Stimulated activated CD4-positive, alpha-beta T cell treated with anti-CD3 and anti-CD28 coated beads, Interleukin-12 subunit alpha, Interleukin-12 subunit beta, amount 100 ng/mL, for 48 hours (primary cell): ENCODE measurements around the gene TMEM164.
"Not testable (repeated sequence)": the region's sequence is repeated elsewhere in the genome, so short reads cannot be mapped to it uniquely, and the experiment has no call there.

Experiments used
- DNase-seq, 3 donors: peaks; one replicate each; pipeline ENCODE4 v3.0.0-alpha.2; 2020; ENCODE audit warnings: low read depth in 2 of 3, low spot score in 1 of 3

The TMEM164 gene

DNA sequence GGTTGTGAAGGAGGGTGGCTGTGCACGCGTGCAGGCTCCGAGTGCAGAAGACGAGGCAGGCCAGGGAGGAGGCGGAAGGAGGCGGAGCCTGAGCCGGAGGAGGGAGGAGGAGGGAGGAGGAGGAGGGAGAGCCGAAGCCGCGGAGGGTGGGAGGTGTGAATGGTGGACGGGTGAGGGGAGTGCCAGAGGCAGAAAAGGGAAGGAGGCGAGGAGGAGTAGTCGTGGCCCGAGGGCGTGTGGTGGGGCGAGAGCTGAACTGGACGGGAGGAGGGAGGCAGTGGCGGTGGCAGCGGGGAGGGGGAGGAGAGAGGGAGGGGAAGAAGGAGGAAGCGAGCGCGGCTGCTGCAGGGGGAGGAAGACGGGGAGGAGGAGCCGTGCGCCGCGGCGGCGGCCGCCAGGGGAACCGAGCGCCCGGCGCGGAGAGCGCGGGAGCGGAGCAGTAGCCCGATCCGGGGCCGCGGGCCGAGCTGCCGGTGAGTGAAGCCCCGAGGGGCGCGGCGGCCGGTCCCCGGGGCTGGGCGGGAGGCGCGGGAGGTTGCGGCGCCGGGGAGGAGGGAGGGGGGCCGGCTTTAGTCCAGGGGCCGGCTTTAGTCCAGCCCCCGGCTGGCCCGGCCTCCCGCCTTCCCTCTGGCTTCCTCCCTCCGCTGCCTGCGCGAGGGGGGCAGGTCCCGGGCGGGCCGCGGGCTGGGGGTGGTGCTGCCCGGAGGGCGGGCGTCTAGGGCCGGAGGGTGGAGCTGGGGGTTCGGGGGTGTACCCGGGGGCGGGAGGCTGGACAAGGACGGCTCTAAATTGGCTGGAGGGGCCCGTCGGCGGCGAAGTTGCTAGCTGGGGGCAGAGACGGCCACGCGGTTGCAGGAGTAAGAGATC, at the start of gene TMEM164:
Gene TMEM164 (plus strand): TSS at position 815 of the 867 bp plus-strand sequence. CDS start 661 bp downstream, outside the sequence.
- DNase-seq, result peak; percentile 58 to 73 (median 68)

DNA sequence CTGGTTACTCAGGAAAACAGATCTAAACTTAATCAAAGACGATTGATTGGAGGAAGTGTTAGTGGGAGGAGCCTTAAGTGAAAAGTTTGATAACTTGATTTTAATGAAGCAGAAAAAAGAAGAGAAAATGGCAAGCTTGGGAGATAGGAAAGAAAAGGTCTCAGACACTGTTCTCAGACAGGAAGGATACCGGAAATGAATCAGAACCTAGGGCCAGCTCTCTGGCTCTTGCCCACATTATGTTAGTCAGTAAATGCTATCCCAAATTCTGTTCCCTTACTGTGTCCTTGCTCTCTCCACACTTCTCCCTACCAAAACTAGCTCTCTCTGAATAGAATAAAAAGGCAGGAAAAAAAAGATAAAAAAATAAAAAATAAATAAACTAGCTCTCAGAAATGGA, 48.6 kb upstream of the TMEM164 start:
- no peak for DNase-seq

DNA sequence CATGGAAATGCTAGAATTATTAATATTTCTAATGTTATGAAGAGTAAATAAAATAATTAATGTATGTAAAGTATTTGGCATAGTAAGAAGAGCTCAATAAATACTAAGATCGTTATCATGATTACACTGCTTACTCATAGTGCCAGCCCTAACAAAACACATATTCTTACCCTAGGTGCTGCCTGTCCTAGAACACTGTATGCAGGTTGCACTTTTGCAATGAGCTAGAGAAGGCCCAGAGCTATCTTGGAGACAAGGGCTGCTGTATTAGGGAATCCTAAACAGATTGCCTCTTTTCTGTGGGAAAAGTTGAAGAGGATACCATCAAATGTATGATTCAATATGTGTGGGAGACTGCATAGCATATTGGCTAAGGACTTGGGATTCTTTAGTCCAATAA, 48.0 kb upstream of the TMEM164 start:
- no peak for DNase-seq

DNA sequence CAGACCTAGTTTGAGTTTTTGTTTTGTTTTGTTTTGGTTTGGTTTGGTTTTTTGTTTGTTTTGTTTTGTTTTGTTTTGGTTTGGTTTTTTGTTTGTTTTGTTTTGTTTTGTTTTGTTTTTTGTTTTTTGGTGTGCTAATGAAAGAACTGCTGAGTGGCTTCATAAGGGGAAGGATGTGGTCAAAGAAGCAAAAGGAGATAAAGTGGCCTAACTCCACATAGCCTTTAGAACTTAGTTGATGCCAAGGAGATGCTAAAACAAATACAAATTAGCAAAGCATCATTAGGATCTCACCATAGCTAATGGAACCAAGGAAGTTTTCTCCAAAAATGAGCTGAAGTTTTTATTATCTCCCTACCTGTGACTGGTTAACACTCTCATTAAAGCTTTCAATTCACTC, 44.6 kb upstream of the TMEM164 start:
- DNase-seq, result no peak

DNA sequence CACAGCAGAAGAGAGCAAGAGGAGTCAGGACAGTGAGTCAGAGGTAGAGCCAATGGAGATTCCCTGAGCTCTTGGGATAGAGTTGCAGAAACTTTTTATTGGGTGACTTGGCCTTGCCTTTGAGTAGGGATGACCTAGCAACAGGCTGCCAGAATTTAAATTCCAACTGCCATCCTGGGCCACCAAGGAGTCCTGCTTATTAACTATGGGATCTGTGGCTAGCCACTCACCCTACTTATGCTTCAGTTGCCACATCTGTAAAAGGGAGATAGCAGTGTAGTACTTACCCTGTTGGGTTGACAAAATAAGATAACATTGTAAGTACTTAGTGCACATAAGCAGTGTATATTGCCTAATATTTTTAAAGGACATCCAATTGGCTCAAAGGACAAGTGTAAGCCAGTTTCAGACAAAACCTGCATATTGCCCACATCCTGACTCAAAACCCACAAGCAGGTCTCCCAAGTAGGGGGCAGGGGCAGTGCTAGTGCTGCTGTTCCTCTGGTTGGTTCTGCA, 43.5 kb upstream of the TMEM164 start:
- no peak for DNase-seq

DNA sequence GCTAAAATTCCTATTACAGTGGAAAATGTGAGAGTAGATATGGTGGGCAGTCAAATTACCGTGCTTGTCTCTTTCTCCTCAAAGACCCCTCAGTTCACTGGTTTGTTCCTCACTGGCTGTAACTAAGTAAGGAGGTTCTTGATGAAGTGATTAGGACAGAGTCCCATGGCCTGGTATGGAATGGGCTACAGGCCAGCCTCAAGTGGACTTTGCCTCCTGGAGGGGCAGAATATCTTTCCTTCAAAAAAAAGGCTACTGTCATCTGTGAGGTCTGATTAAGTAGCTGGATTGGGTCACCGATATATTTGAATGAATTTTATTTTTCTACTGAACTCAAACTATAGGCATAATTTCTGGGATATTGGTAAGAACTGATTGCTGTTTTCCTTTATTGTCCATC, 38.5 kb upstream of the TMEM164 start:
- no peak for DNase-seq

DNA sequence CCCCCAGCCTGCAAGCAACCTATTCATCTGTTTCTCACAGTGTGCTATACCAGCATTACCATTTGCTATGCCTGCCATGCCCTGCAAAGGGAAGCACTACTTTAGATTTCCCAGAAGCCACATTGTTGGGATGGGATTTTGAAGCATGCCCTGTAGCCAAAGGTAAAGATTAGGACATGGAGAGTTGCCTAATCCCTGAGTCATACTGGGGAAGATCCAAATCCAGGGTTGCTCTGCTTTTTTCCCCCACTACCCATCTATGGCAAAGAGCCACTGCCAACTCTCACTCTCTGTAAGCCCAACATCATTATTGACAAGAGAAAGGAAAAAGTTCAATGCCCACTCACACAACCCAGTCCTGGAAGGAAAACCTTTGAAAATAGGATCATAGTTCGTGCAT, 36.7 kb upstream of the TMEM164 start:
- DNase-seq, result no peak

DNA sequence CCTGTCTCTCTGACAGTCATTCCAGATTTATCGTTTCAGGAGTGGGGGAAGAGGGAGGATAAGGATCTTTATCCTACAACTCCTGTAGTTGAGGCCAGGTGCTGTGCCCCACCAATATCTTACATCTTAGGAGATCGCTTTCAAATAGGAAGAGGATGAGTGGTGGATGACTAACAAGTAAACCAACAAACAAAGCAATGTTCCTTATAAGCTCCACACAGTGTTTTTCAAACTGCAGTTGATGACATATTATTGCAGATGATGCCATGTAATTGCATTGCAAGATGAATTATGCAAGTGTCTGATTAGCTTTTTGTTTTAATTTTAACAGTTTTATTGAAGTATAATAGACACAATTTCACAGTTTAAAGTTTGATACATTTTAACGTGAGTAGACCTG, 35.8 kb upstream of the TMEM164 start:
- no peak for DNase-seq

DNA sequence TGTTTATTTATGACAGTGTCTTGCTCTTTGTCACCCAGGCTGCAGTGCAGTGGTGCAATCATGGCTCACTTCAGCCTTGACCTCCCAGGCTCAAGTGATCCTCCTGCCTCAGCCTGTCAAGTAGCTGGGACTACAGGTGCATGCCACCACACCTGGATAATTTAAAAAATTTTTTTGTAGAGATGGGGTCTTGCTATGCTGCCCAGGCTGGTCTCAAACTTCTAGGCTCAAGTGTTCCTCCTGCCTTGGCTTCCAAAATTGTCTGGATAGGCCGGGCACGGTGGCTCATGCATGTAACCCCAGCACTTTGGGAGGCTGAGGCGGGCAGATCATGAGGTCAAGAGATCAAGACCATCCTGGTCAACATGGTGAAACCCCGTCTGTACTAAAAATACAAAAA, 32.1 kb upstream of the TMEM164 start:
- not testable (repeated sequence) for DNase-seq

DNA sequence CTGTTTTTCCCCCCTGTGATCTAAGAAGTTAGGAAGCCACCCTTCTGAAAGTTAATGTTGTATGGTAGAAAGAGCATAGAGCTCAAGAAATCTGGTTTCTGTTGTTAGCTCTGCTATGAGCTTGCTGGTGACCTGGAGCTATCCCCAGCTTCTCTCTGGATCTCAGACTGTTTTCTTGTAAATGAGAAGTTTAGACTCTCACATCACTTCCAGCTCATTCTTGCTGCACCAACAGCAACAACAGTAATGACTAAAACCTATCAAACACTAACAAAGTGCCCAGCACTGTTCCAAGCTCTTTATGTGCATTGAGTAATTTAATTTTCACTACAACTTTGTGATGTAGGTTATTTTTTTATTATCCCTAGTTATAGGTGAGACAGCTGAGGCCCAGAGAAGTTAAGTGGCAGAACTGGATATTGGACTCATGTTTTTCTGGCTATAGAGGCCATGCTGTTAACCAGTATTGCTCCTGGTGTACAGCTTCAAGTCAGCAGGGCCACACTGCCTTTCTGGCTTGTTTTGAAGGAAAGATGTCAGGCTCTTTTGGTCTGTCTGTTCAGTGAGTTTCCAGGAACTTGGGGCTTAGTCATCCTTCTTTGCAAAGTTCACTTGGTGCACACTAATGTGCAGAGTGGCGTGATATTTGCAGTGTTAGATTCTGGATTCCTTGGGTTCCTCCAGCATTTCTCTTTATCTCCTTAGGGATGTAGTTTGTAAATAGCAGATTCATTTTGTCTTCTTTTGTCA, 27.8 kb upstream of the TMEM164 start:
- DNase-seq, result no peak

DNA sequence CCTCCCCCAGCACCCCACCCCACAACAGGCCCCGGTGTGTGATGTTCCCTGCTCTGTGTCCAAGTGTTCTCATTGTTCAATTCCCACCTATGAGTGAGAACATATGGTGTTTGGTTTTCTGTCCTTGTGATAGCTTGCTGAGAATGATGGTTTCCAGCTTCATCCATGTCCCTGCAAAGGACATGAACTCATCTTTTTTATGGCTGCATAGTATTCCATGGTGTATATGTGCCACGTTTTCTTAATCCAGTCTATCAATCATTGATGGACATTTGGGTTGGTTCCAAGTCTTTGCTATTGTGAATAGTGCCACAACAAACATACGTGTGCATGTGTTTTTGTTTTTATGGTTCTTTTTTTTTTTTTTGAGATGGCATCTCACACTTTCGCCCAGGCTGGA, 17.7 kb upstream of the TMEM164 start:
- not testable (repeated sequence) for DNase-seq

DNA sequence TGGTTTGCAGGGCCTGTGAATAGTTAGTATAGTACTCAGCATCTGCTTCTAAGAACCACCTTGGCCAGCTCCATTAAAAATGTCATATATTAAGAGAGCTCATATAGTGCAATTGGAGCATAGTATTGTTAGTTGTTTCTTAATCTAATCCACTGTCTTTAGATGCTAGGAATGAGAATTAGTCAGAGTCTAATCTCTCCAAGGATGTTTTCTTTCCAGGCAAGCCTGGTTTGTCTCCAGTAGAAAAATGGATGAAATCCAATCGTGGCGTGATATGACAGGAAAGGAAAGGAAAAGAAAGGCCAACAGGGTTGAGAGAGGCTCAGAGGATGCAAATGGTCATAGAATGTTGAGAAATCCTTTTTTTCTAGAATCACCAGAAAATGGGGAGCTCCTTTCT, 15.0 kb upstream of the TMEM164 start:
- DNase-seq, result no peak

DNA sequence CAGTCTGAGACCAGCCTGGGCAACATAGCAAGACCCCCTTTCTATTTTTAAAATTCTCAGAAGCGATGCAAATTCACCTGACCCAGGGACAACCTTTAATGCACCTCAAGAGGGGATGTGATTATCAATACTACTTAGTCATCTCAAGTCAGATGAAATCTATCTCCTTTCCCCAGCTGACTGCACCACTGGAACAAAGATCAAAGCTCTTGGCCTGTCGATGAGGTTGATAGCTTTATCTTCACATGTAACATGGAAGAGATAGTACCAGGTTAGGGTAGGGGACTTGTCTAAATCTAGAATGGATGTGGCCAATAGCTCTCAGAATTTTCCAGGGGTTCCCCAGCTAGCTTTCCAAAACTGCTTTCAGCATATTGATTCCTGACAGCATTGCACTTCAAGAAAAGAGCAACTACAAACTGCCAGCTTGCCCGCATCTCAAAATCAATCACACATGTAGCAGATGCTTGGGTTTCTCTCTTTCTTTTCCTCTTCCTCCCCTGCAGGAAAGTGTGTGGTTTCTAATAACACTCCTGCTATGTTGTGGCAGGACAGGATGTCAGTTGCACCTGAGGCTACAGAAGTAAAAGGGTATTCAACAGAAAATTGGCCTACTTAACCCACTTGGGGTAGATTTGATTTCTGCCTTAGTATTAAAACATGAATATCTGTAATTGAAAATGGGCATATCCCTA, 12.2 kb upstream of the TMEM164 start:
- DNase-seq, result no peak

DNA sequence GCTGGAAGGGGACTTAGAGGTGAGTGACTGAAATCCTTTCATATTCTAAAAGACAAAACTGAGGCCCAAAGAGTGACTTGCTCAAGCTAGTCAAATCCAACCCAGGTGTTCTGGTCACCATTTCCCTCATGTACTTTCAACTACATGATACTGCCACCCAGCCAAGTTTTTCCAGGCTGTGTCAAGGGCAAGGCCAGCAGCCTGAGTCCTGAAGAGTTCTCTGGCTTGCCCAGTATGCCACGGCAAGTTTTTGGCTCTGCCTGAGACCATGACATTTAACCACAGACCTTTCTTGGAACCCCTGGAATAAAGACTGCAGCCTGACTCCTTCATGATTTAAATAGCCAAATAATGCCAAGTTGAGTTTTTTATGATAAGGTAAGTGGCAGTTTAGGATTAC, 10.7 kb upstream of the TMEM164 start:
- DNase-seq, result no peak

DNA sequence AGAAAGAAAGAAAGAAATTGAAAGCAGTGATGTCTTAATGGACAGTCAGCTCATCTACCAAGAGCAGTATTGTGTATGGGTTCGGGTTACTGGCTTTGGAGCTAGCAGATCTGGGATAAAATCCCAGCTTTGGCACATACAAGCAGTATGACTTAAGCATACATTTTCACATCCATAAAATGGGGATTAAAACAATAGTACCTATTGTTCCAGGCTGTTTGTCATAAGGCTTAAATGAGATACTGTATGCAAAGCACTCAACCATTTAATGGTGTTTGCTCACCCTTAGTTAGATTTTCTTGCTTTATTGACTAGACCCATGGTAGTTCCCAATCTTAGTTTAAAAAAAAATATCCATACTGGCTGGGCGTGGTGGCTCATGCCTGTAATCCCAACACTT, 7.8 kb upstream of the TMEM164 start:
- no peak for DNase-seq

DNA sequence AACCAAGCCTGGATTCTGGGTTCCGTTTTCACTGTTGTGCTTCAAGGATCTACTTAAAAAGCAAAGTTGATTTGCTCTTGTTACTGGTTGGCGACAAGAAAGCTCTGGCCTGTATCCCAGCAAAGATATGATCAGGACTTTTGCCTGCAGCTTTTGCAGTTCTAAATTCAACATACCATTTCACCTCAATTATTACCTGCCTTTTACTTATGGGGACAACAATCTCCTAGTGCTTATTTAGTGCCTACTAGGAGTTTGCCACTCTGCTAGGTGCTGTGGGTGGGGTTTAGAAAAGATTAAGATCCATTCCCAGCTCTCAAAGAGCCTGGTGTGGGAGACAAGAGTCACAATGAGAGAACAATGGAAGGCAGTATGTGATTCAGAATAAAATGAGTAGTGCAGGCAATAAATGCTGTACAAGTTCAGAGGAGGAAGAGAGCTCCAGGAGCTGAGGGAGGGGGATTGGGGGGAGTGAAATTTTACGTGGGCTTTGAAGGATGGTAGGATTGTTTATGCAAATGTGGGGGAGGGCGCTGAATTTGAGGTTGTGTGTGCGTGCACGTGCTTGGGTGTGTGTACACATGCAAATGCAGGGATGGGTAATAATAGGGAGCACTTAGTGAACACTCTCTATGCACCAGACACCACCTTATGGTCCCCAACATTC, 5.0 kb upstream of the TMEM164 start:
- no peak for DNase-seq

DNA sequence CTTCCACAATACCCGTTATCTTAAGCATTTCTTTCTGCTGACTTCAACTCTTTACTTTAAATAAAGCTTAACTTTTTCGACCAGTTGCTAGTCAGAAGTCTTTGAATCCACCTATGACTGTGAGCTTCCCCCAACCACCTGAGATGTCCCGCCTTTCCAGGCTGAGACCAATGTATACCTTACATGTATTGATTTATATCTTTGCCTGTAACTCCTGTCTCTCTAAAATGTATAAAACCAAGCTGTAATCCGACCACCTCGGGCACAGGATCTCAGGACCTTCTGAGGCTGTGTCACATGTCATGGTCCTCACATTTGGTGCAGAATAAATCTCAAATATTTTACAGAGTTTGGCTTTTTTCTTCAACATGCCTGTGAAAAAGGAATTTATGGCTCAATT, 2.9 kb upstream of the TMEM164 start:
- DNase-seq, result no peak

DNA sequence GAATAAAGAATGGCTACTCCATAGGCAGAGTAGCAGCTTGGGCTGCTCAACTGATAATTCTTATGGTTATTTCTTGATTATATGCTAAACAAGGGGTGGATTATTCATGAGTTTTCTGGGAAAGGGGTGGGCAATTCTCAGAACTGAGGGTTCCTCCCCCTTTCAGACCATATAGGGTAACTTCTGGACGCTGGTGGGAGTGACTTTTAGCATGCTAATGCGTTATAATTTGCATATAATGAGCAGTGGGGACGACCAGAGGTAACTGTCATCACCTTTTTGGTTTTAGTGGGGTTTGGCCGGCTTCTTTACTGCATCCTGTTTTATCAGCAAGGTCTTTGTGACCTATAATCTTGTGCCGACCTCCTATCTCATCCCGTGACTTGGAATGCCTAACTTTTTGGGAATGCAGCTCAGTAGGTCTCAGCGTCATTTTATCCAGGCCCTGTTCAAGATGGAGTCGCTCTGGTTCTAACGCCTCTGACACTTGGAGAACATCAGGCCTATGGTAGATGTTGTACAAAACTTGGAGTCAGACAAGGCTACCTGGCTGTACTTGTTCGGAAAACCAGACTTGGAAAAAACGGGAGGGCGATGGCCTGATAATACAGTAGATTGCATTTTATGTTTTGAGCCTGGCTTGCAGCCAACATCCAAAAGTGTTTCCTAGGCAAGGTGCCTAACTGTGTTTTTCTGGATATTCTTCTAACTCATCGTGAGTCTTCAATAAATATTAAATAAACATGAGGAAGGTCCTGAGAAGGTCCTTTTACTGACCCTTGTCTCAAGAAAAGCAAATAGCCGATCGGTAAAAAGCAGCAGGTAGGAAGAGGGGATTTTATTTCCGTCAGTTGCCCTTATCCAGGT, 1.8 kb upstream of the TMEM164 start:
- DNase-seq, result no peak

DNA sequence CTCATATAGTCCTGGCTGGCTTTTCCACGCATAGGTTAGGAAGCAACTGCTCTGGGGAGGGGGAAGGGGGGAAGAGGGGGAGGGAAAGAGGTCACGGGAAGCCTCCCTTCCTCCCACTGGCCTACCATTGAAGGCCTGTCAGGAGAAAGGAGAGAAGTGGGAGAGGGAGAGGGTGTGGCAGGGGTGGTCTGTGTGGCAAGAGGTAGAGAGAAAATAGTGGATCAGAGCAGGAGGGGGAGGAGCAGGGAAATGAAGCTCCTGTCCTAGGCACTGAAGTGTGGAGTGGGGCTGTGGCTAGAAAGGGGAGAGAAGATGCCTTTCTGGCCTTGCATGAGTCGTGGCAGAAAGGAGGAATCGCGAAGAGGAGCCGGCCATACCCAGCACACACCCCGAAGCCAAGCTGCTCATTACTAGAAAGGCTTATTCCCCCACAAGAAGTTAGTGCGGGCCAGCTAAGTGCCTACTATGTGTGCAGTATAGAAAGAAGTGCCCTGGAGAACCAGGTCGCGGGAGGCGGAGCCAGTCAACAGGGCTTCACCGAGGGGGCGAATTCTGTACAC, 1.1 kb upstream of the TMEM164 start:
- DNase-seq, result no peak
